ENCODE measurements around the gene PYGO1.
A peak's percentile ranks its signal among the peaks of the same experiment; 100 is the strongest.

PYGO1 gene

GRCh38 chr15:55590788-55591187 is 2.6 kb upstream of the PYGO1 start:
- DNase-seq (ENCODE audit: low spot score) (no peak), ATAC-seq (ENCODE audit: low read depth) (no peak)
- Histone ChIP-seq H3K27me3 (ENCODE audit: insufficient read depth, poor library complexity, severe bottlenecking) (peaks cover 16% of the 10 kb centered on the region), H3K4me3 (ENCODE audit: severe bottlenecking) (no peak overlapping the region), H3K4me1 (ENCODE audit: insufficient read depth, poor library complexity, severe bottlenecking) (no peaks in the 10 kb centered on the region), H3K9me3 (ENCODE audit: severe bottlenecking) (no peaks in the 10 kb centered on the region), H3K36me3 (ENCODE audit: low read depth) (no peaks in the 10 kb centered on the region), H3K27ac (ENCODE audit: poor library complexity, severe bottlenecking) (no peak overlapping the region)
- TF ChIP-seq CTCF (IDR thresholded peaks at IDR 0.05; ENCODE audit: poor library complexity, severe bottlenecking): no peak

GRCh38 chr15:55589287-55589686 is 1.1 kb upstream of the PYGO1 start:
- TF ChIP-seq CTCF (IDR thresholded peaks at IDR 0.05; ENCODE audit: poor library complexity, severe bottlenecking): no peak
- DNase-seq (ENCODE audit: low spot score) (no peak), ATAC-seq (ENCODE audit: low read depth) (no peak)
- Histone ChIP-seq H3K36me3 (ENCODE audit: low read depth) (no peaks in the 10 kb centered on the region), H3K4me1 (ENCODE audit: insufficient read depth, poor library complexity, severe bottlenecking) (no peaks in the 10 kb centered on the region), H3K27ac (ENCODE audit: poor library complexity, severe bottlenecking) (no peak overlapping the region), H3K9me3 (ENCODE audit: severe bottlenecking) (no peaks in the 10 kb centered on the region), H3K4me3 (ENCODE audit: severe bottlenecking) (no peak overlapping the region), H3K27me3 (ENCODE audit: insufficient read depth, poor library complexity, severe bottlenecking) (peaks cover 17% of the 10 kb centered on the region)

GRCh38 chr15:55588815-55589115 is 620 bp upstream of the PYGO1 start:
- Histone ChIP-seq H3K4me3 (ENCODE audit: severe bottlenecking) (peak overlapping the region; percentile 74), H3K9me3 (ENCODE audit: severe bottlenecking) (no peaks in the 10 kb centered on the region), H3K36me3 (ENCODE audit: low read depth) (no peaks in the 10 kb centered on the region), H3K27ac (ENCODE audit: poor library complexity, severe bottlenecking) (no peak overlapping the region), H3K27me3 (ENCODE audit: insufficient read depth, poor library complexity, severe bottlenecking) (peaks cover 17% of the 10 kb centered on the region), H3K4me1 (ENCODE audit: insufficient read depth, poor library complexity, severe bottlenecking) (no peaks in the 10 kb centered on the region)
- no peak for TF ChIP-seq CTCF (IDR thresholded peaks at IDR 0.05; ENCODE audit: poor library complexity, severe bottlenecking)
- DNase-seq (ENCODE audit: low spot score) (no peak), ATAC-seq (ENCODE audit: low read depth) (no peak)

GRCh38 chr15:55587321-55588069 is 650 bp downstream of the PYGO1 start:
- peaks cover 17% of the 10 kb centered on the region for H3K27me3 ChIP-seq (ENCODE audit: insufficient read depth, poor library complexity, severe bottlenecking)
- DNase-seq (ENCODE audit: low spot score): no peak
- H3K36me3 ChIP-seq (ENCODE audit: low read depth): no peaks in the 10 kb centered on the region
- no peaks in the 10 kb centered on the region for H3K4me1 ChIP-seq (ENCODE audit: insufficient read depth, poor library complexity, severe bottlenecking)
- ATAC-seq (ENCODE audit: low read depth): peak; percentile 63
- no peaks in the 10 kb centered on the region for H3K9me3 ChIP-seq (ENCODE audit: severe bottlenecking)
- no peak for TF ChIP-seq CTCF (IDR thresholded peaks at IDR 0.05; ENCODE audit: poor library complexity, severe bottlenecking)
- H3K27ac ChIP-seq (ENCODE audit: poor library complexity, severe bottlenecking): peak overlapping the region; percentile 9
- peak overlapping the region; percentile 74 for H3K4me3 ChIP-seq (ENCODE audit: severe bottlenecking)

- Histone ChIP-seq H3K27me3 (ENCODE audit: insufficient read depth, poor library complexity, severe bottlenecking) (peaks cover 17% of the 10 kb centered on the region), H3K36me3 (ENCODE audit: low read depth) (no peaks in the 10 kb centered on the region), H3K4me1 (ENCODE audit: insufficient read depth, poor library complexity, severe bottlenecking) (no peaks in the 10 kb centered on the region), H3K9me3 (ENCODE audit: severe bottlenecking) (no peaks in the 10 kb centered on the region), H3K4me3 (ENCODE audit: severe bottlenecking) (peak overlapping the region; percentile 74), H3K27ac (ENCODE audit: poor library complexity, severe bottlenecking) (no peak overlapping the region)
- no peak for DNase-seq (ENCODE audit: low spot score)
- ATAC-seq (ENCODE audit: low read depth): no peak
- TF ChIP-seq CTCF (IDR thresholded peaks at IDR 0.05; ENCODE audit: poor library complexity, severe bottlenecking): no peak
Observed at GRCh38 chr15:55586808-55587207, 1.3 kb downstream of the PYGO1 start.

Data from RWPE2 (cell line).